ENCODE results near the gene SSU72.

The SSU72 gene

DNA sequence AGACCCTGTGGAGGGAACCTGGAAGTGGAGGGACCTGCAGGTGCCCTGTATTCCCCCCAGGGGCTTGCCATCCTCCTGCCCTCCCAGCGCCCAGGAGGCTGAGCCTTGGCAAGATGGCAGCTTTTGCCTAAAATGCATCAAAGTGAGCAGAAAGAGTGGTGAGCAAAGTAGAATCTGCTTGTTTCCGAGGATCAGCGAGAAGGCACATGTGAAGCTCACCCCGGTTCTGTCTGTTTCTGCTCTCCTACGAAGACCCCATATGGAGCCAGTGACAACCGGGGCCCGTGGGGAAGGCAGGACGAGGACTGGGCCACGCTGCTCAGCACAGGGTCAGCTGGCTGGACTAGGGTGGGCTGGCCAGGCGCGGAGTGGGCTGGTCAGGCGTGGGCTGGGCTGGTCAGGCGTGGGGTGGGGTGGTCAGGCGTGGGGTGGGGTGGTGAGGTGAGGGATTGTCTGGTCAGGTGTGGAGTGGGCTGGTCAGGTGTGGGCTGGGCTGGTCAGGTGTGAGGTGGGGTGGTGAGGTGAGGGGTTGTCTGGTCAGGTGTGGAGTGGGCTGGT lies 30.4 kb upstream of the SSU72 start:
- Histone ChIP-seq H3K9ac (ENCODE audit: low read length) (no peak overlapping the region), H3K4me1 (ENCODE audit: control insufficient read depth, insufficient read depth, low read length) (no peaks in the 10 kb centered on the region), H3K27ac (ENCODE audit: low read depth, low read length) (no peak overlapping the region), H3K4me3 (ENCODE audit: low read length) (no peak overlapping the region), H3K27me3 (ENCODE audit: control insufficient read depth, insufficient read depth, low read length) (peaks cover 2% of the 10 kb centered on the region), H3K36me3 (ENCODE audit: control insufficient read depth, insufficient read depth, low read length) (no peaks in the 10 kb centered on the region)

DNA sequence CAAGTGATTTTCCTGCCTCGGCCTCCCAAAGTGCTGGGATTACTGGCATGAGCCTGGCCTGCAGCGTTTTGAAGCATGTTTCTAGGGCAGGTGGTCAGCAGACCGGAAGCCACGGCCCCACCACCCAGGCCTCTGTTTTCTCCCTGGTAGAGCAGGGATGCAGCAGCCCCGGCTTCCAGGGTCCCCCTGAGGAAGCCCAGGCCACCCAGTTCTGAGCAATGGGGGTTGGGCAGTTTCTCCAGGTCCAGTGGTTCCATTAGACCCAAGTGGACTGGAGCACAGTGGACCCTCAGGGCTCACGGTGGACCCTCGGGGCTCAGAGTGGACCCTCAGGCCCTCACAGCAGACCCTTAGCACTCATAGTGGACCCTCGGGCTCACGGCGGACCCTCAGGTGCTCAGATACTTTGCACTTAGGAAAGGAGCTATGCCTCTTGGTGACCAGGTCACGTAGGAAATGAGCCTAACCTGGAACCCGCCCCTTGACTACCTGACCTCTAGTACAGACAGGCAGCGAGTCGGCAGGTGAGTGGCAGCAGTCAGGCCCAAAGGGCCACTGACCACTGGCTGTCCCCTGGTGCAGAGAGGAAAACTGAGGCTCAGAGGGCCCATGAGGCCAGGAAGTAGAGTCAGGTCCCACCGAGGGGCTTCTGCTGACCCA lies 29.8 kb upstream of the SSU72 start:
- Histone ChIP-seq H3K36me3 (ENCODE audit: control insufficient read depth, insufficient read depth, low read length) (no peaks in the 10 kb centered on the region), H3K27ac (ENCODE audit: low read depth, low read length) (no peak overlapping the region), H3K9ac (ENCODE audit: low read length) (no peak overlapping the region), H3K4me3 (ENCODE audit: low read length) (no peak overlapping the region), H3K27me3 (ENCODE audit: control insufficient read depth, insufficient read depth, low read length) (peaks cover 2% of the 10 kb centered on the region), H3K4me1 (ENCODE audit: control insufficient read depth, insufficient read depth, low read length) (no peaks in the 10 kb centered on the region)

DNA sequence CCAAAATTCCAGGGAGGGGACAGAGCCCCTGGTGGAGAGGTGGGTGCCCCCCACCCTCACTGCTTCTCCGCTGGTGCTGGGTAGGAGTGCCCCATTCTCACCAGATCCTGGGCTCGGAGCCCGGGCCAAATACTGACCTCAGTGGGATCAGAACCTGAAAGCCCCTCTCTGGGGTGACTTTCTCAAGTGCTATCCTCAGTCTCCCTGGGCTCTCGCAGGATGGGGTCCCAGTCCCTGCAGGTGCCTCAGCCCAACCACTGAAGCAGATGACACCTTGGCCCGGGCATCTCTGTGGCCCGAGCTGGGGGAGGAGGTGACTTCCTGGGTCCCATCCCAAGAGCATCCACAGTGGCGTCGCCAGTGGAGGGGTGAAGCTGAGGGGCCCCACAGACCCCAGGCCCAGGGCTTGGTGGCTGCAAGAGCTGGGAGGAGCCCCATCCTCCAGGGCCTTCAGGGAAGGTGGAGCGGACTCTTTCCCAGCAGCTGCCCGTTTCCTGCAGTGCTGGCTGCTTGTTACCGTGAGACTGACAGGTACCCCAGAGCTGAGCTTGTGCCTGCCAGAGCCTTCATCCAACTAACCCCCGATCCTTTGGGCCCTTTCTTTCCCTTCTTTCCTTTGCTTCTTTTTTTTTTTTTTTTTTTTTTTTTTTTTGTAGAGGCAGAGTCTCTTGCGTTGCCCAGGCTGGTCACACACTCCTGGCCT lies 29.2 kb upstream of the SSU72 start:
- Histone ChIP-seq H3K4me3 (ENCODE audit: low read length) (no peak overlapping the region), H3K4me1 (ENCODE audit: control insufficient read depth, insufficient read depth, low read length) (no peaks in the 10 kb centered on the region), H3K27me3 (ENCODE audit: control insufficient read depth, insufficient read depth, low read length) (peaks cover 6% of the 10 kb centered on the region), H3K9ac (ENCODE audit: low read length) (no peak overlapping the region), H3K36me3 (ENCODE audit: control insufficient read depth, insufficient read depth, low read length) (no peaks in the 10 kb centered on the region), H3K27ac (ENCODE audit: low read depth, low read length) (no peak overlapping the region)

DNA sequence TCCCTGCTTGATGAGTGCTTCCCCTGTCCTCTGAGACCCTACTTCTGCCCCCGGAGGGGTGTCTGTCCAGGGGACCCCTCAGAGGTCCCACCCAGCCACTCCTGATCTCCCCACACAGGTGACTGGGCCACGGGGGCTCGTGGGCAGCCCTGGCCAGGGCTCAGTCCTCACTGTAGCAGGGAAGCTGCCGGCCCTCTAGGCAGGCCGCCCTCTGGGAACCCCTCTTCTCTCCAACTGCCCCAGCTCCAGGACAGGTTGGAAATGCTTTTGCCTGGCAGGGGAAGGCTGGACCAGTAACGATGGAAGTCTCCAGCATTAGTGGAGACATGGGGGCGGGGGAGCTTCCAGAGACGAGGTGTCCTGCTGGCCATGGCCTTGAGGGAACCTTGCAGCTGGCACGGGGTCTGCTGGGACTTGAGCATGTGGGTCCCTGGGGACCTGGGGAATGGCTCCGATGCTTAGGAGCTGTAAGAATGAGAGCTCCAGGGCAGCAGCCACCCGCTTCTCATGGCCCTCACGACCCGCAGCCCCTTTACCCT lies 28.4 kb upstream of the SSU72 start:
- no peak overlapping the region for H3K4me3 ChIP-seq (ENCODE audit: low read length)
- no peak overlapping the region for H3K9ac ChIP-seq (ENCODE audit: low read length)
- no peaks in the 10 kb centered on the region for H3K36me3 ChIP-seq (ENCODE audit: control insufficient read depth, insufficient read depth, low read length)
- peaks cover 14% of the 10 kb centered on the region for H3K27me3 ChIP-seq (ENCODE audit: control insufficient read depth, insufficient read depth, low read length)
- H3K27ac ChIP-seq (ENCODE audit: low read depth, low read length): no peak overlapping the region
- no peaks in the 10 kb centered on the region for H3K4me1 ChIP-seq (ENCODE audit: control insufficient read depth, insufficient read depth, low read length)

DNA sequence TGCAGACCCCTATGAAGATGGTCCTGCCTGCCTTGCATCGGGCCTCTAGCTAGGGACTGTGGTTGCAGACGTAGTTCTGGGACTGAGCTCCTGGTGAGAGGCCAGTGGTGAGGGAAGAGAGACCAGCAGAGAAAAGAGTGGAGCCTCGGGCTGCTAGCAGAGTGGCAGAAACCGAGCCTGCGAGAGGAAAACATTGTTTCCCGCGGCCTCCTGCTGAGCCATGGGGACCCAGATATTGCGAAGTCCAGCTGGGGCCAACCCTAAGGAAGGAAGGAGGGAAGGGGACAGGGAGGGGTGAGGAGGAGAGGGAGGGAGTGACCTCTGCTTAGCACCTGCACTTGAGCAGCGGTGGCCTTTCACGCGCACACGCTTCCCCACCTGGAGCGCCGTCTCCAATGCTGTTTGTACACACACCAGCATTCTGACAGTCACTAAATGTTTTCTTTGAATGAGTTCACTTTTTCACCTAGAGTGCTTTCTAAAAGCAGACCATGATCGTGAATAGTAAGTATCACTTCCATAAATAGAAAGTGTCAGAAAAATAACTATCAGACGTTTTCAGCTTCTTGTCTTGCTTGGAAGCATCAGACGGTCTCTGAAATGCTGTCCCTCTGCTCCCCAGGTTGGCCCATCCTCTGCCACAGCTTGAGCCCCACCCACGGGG lies 27.8 kb upstream of the SSU72 start:
- H3K9ac ChIP-seq (ENCODE audit: low read length): no peak overlapping the region
- H3K27ac ChIP-seq (ENCODE audit: low read depth, low read length): no peak overlapping the region
- H3K4me3 ChIP-seq (ENCODE audit: low read length): no peak overlapping the region
- peaks cover 19% of the 10 kb centered on the region for H3K27me3 ChIP-seq (ENCODE audit: control insufficient read depth, insufficient read depth, low read length)
- H3K4me1 ChIP-seq (ENCODE audit: control insufficient read depth, insufficient read depth, low read length): no peaks in the 10 kb centered on the region
- H3K36me3 ChIP-seq (ENCODE audit: control insufficient read depth, insufficient read depth, low read length): no peaks in the 10 kb centered on the region

DNA sequence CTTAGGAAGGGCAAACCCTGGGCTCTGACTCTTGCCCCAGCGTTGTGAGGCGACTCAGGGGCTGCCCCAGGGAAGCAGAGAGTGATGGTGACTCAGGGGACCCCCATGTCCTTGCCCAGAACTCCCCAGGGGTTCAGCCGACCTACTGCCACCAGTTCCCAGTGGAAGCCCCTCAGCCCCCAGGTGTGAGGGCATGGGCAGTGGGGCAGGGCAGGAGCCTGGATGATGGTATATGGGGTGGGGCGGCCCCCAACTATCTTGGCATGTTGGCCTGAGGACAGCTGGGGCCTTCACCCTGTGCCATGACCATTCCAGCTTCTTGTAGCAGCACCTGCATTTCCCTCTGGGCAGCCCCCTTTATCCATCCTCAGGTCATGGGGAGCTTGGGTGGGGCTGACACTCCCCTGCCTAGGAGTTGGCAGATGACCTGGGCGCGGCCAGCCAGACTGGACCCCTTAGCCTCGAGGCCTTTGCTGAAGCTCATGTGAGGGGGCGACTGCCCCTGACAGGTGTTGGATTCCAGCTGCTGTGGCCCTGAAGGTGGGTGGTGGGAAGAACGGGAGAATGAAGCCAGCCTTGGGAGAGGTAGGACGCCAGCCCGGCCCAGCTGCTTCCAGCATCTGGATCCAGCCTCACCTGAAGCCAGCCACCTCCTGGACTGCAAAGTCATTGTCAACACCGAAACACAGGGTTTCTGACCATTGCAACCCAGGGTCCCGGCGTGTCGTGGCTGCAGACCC lies 27.1 kb upstream of the SSU72 start:
- H3K27ac ChIP-seq (ENCODE audit: low read depth, low read length): no peak overlapping the region
- peaks cover 19% of the 10 kb centered on the region for H3K27me3 ChIP-seq (ENCODE audit: control insufficient read depth, insufficient read depth, low read length)
- no peak overlapping the region for H3K4me3 ChIP-seq (ENCODE audit: low read length)
- no peaks in the 10 kb centered on the region for H3K36me3 ChIP-seq (ENCODE audit: control insufficient read depth, insufficient read depth, low read length)
- no peak overlapping the region for H3K9ac ChIP-seq (ENCODE audit: low read length)
- H3K4me1 ChIP-seq (ENCODE audit: control insufficient read depth, insufficient read depth, low read length): no peaks in the 10 kb centered on the region

DNA sequence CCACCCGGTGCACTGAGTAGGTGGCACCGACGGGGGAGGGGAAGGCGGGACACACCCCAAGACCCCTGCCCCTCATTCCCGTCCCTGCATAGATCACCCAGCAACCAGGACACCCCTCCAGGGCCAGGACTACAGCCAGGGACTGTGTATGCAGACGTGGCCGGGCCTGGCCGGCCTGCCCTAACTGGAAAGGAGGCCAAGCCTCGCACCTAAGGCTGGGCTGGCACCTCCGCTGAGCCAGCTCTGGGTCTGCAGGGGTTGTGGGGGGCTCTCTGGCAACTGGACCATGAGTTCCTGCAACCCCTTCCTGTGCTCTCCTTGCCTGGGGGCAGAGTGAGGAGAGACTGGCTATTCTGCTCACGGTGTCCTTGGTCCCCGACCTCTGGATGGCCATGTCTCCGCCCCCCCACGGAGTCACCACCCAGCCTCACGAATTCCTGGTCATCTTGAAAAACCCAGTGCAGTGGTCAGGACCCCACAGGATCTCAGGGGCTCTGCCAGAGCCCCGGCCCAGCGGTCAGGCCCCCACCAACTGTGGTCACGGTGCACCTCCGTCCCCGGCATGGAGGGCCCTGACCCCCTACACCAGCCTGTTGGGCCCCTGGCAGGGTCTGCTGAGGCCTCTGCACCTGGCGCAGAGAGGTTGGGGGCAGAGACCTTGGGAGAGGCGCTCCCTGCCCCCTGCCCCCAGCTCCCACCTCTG lies 26.3 kb upstream of the SSU72 start:
- Histone ChIP-seq H3K36me3 (ENCODE audit: control insufficient read depth, insufficient read depth, low read length) (no peaks in the 10 kb centered on the region), H3K4me3 (ENCODE audit: low read length) (no peak overlapping the region), H3K9ac (ENCODE audit: low read length) (no peak overlapping the region), H3K4me1 (ENCODE audit: control insufficient read depth, insufficient read depth, low read length) (no peaks in the 10 kb centered on the region), H3K27me3 (ENCODE audit: control insufficient read depth, insufficient read depth, low read length) (peaks cover 19% of the 10 kb centered on the region), H3K27ac (ENCODE audit: low read depth, low read length) (no peak overlapping the region)

DNA sequence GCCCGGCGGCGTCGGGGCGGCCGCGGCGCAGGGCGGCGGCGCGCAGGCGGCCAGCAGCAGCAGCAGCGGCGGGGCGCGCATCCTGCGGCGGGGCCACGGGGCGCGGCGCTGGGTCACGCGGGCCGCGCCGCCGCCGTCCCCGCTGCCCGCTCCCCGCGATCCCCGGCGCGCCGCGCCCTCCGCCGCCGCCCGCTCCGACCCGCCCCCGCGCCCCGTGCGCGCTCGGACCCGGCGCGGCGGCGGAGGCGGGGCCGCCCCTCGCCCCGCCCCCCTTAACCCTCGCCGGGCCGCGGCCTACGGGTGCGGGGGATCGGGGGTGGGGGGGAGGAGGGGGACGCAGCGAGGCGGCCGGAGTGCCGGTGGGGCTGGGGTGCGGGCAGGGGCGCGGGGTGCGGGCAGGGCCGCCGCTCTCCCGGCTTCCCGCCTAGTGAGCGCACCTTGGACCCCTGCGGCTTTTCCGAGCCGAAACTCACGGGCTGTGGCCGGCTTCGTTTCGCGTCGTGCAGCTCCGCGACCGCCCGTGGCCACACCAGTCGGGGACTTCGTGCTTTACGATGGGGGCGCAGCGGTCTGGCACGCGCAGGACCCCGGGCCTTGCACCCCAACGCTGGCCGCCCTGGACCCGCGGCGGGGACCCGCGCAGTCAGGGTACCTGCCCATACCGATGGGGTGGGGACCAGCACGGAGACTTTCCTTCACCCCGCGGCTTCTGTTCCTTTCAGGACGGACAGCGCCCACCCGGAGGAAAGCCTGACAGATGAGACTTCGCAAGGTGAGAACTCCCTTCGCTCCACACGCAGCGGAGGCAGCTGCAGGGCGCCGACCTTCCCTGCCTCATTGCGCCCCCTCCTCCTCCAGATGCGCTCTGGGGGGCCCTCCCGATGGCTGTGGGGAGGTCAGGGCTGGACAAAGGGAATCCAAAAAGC lies 25.5 kb upstream of the SSU72 start, which contains the start of gene FNDC10:
FNDC10 (minus strand) TSS at position 201 of the 926 bp plus-strand sequence; CDS start at position 81, 120 bp downstream.
- Histone ChIP-seq H3K27me3 (ENCODE audit: control insufficient read depth, insufficient read depth, low read length) (peaks cover 19% of the 10 kb centered on the region), H3K9ac (ENCODE audit: low read length) (no peak within 1 kb of the TSS)

DNA sequence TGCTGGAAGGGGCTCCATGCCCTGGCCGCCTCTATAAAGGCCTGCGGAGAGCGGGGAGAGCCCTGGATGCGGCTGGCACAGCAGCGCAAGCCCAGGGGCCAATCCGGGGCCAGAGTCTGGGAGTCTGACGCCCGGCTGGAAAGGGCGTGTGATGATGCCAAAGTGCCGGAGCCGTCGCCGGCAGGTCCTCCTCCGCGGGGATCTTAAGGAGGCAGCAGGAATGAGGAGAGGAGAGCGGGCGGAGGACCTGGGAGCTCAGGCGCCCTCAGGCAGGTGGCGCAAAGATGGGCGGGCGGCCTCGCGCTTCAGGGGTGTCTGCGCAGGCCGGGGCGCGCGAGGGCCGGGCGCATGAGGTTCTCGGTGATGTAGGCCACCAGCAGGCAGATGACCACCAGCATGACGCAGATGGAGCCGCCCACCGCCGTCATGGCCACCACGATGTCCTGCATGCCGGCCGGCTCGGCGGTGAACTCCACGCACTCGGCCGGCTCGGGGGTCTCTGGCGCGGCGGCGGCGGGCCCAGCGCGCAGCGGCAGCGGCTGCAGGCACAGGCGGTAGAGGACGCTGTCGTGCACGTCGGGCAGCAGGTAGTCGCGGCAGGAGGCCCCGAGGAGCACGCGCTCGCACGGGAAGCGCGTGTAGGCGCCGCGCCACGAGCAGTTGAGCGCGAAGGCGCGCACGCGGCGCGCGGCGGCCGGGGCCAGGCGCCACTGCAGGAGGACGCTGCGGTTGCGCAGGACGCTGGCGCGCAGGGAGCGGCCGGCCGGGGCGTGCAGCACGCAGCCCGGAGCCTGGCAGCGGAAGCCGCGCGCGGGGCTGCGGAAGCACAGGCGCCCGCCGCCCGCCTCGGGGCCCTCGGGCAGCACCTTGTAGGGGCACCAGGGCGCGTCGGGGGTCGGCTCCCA lies 24.6 kb upstream of the SSU72 start:
- peak overlapping the region; percentile 44 for H3K4me3 ChIP-seq (ENCODE audit: low read length)
- no peak overlapping the region for H3K27ac ChIP-seq (ENCODE audit: low read depth, low read length)

More for the DNA sequence above, 25.5 kb upstream of the SSU72 start, which contains the start of gene FNDC10:
- no peaks in the 10 kb centered on the region for H3K4me1 ChIP-seq (ENCODE audit: control insufficient read depth, insufficient read depth, low read length)
- peak within 1 kb of the TSS; percentile 51 for H3K4me3 ChIP-seq (ENCODE audit: low read length)
- no peaks in the 10 kb centered on the region for H3K36me3 ChIP-seq (ENCODE audit: control insufficient read depth, insufficient read depth, low read length)
- H3K27ac ChIP-seq (ENCODE audit: low read depth, low read length): no peak within 1 kb of the TSS

DNA sequence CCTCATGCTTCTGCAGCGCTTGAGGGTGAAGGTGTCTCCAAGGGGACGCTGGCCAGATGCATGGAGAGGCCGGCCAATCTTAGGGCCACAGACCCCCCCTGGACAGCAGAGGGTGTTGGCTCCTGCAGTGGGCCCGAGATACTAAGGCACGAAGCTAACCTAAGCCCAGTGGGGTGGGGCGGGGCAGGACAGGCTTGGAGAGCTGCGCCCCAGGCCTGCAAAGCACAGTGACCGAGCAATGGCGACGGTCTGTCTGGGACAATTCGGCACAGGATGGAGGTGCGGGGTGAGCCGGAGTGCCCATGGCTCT lies 24.0 kb upstream of the SSU72 start:
- no peak overlapping the region for H3K9ac ChIP-seq (ENCODE audit: low read length)
- no peak overlapping the region for H3K4me3 ChIP-seq (ENCODE audit: low read length)
- H3K4me1 ChIP-seq (ENCODE audit: control insufficient read depth, insufficient read depth, low read length): no peaks in the 10 kb centered on the region
- H3K27ac ChIP-seq (ENCODE audit: low read depth, low read length): no peak overlapping the region
- H3K27me3 ChIP-seq (ENCODE audit: control insufficient read depth, insufficient read depth, low read length): peaks cover 19% of the 10 kb centered on the region
- H3K36me3 ChIP-seq (ENCODE audit: control insufficient read depth, insufficient read depth, low read length): no peaks in the 10 kb centered on the region

More for the DNA sequence above, 24.6 kb upstream of the SSU72 start:
- peaks cover 19% of the 10 kb centered on the region for H3K27me3 ChIP-seq (ENCODE audit: control insufficient read depth, insufficient read depth, low read length)
- no peaks in the 10 kb centered on the region for H3K4me1 ChIP-seq (ENCODE audit: control insufficient read depth, insufficient read depth, low read length)
- H3K9ac ChIP-seq (ENCODE audit: low read length): no peak overlapping the region
- H3K36me3 ChIP-seq (ENCODE audit: control insufficient read depth, insufficient read depth, low read length): no peaks in the 10 kb centered on the region
